ENCODE measurements around the gene PKNOX1.
"Not testable (repeated sequence)": the region's sequence is repeated elsewhere in the genome, so short reads cannot be mapped to it uniquely, and the experiment has no call there.

The PKNOX1 gene

DNA sequence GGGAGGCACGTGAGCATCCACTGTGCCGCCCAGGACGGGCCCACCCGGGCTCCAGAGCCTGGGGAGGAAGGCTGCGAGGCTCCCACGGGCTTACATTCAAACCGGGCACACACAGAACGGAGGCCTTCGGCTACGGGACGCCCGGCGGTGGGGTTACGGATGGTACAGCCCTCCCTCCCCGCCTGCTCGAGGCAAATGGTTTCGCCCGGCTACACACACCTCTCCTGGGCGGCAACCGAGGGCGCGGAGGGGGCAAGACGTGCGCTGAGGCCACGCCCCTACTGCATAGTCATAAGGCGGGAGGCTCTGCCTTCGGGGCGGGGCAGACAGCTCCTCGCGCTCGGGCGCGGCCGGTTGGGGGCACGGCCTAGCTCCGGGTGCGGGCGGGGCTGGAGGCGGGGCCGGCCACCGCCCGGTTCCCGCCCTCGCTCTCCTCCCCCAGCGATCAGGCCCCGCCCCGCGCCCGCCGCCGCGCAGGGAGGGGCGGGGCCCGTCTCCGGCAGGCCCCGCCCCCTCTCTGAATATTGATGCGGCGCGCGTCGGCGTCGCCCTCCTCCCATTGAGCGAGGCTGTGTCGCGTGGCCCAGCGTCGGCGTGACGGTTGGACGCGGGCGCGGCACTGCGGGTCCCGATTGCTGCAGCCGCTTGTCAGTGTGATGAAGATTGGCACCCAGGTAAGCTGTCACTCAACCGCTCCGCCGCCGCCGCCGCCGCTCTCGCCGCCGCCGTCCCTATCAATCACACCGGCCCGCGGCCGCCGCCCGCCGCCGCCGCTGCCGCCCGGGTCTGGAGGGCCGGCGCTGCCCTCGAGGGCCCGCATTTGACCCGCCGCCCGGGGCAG, at the start of gene PKNOX1:
Gene PKNOX1, plus strand, starts transcription at position 572 of the 841 bp plus-strand sequence. CDS start 29,820 bp downstream, outside the sequence.
- peak; percentile 97 to 99 (median 98) for DNase-seq (ENCODE audit: low read depth in 2 of 3, low spot score in 1 of 3)

DNA sequence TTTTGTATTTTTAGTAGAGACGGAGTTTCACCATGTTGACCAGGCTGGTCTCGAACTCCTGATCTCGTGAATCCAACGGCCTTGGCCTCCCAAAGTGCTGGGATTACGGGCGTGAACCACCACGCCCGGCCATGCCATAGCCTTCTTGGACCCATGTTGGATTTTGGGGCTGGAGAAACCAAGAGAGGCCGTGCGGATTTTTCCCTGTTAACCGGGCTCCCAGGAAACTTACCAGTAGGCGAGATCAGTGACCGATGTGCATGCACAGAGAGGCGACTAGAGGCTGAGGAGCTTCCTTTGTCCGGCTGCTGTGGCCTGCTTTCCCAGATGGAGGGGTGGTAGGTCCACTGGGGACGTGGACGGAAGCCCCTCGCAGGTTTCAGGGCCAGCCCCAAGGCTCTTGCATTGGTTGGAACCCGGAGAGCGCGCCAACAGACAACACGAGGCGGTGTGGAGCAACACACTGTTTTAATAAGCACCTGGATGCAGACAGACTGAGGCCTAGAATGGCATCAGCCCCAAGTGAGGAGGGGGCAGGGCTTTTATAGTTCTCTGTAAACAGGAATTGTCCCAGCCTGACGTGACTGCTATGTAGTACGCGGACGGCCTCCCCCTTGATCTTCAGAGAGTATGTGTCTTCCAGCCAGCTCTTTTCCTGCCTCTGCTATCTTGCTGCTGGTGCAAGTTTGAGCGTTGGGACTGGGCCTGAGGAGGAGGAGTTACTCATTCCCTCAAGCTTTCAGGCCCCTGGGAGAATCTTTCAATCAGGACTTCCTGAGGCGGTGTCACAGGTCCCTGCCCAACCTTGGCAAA, 49.0 kb upstream of the PKNOX1 start, which contains the start of gene ERVH48-1:
Gene ERVH48-1, minus strand, starts transcription at position 517 of the 813 bp plus-strand sequence. CDS start 6,624 bp downstream, outside the sequence.
- no peak for DNase-seq (ENCODE audit: low read depth in 2 of 3, low spot score in 1 of 3)

DNA sequence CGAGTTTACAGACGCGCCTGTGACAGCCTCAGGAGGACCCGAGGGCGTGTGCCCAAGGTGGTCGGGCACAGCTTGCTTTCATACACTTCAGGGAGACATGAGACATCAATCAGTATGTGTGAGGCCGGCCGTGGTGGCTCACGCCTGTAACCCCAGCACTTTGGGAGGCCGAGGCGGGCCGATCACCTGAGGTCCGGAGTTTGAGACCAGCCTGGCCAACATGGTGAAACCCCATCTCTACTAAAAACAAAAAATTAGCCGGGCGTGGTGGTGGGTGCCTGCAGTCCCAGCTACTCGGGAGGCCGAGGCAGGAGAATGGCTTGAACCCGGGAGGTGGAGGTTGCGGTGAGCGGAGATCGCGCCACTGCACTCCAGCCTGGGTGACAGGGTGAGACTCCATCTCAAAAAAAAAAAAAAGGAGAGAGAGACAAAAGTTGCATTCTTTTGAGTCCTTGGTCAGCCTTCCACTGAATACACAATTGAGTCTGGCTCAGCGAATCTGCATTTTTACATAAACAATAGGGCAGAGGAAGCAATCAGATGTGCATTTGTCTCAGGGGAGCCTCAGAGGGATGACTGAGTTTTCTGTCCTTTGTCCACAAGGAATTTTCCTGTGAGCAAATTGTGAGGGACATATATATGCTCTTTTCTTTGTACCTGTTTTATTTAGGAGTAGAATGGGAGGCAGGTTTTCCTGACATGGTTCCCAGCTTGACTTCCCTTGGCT, 46.7 kb upstream of the PKNOX1 start:
- DNase-seq (ENCODE audit: low read depth in 2 of 3, low spot score in 1 of 3) = not testable (repeated sequence)

DNA sequence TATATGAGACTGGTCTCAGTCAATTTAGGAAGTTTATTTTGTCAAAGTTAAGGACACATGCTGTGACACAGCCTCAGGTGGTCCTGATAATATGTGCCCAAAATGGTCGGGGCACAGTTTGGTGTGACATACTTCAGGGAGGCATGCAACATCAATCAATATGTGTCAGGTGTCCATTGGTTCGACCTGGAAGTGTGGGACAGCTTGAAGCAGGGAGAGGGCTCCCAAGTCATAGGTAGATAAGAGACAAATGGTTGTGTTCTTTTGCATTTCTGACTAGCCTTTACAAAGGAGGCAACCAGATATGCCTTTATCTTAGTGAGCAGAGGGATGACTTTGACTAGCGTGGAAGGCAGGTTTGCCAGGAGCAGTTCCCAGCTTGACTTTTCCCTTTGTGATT, 44.4 kb upstream of the PKNOX1 start:
- no peak for DNase-seq (ENCODE audit: low read depth in 2 of 3, low spot score in 1 of 3)

GRCh38 chr21:42931560-42932235, 42.7 kb upstream of the PKNOX1 start:
- no peak for DNase-seq (ENCODE audit: low read depth in 2 of 3, low spot score in 1 of 3)

DNA sequence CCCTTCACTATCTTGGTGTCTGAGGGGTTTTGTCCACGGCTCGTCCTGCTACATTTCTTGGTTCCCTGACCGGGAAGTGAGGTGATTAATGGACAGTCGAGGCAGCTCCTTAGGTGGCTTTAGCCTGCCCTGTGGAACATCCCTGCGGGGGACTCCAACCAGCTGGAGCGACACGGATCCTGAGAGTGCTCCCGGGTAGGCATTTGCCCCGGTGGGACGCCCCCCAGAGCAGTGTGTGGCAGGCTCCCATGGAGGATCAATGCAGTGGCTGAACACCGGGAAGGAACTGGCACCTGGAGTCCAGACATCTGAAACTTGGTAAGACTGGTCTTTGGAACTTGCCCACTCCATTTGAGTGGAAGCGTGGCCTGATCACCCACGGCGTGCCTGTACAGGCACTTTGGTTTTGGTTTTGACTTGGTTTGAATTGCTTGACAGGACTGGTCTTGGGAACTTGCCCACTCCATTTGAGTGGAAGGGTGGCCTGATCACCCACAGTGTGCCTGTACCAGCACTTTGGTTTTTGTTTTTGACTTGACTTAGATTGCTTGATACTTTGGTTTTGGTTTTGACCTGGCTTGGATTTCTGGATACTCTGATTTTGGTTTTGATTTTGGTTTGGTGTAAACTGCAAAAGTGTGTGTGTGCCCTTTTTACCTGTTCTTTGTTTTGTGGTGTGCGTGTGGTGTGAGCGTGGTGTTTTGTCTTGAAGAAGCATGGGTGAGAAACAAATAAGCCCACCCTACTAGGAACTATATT, 41.8 kb upstream of the PKNOX1 start:
- DNase-seq (ENCODE audit: low read depth in 2 of 3, low spot score in 1 of 3) = not testable (repeated sequence)

DNA sequence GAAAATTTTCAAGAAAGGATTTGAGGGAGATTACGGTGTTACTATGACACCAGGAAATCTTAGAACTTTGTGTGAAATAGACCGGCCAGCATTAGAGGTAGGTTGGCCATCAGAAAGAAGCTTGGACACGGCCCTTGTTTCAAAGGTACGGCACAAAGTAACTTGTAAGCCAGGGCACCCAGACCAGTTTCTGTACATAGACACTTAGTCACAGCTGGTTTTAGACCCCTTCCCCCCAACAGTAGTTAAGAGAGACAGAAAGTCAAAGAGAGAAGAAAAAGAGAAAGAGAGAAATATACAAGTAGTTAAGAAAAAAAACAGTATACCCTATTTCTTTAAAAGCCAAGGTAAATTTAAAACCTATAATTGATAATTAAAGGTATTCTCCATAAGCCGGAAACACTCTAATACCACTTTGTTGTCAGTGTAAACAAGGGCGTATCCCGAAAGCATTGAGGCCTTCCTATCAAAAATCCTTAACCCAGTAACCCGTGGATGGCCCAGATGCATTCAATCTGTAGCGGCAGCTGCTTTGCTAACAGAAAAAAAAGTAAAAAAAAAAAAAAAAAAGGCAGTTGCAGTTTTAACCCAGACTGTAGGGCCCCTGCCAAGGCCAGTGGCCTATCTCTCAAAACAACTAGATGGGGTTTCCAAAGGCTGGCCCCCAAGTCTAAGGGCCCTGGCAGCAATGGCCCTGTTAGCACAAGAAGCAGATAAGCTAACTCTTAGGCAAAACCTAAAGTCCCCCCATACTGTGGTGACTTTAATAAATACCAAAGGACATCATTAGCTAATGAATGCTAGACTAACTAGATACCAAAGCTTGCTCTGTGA, 41.0 kb upstream of the PKNOX1 start:
- DNase-seq (ENCODE audit: low read depth in 2 of 3, low spot score in 1 of 3) = not testable (repeated sequence)

DNA sequence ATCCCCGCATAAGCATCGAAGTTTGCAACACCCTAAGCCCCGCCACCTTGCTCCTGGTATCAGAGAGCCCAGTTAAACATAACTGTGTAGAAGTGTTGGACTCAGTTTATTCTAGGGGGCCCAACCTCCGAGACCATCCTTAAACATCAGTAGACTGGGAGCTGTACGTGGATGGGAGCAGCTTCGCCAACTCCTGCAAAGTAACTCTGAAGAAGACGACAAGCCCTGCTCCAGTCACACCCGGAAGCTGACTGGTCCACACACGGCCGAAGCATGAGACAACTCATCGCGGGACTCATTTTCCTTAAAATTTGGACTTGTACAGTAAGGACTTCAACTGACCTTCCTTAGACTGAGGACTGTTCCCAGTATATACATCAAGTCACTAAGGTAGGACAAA, 40.4 kb upstream of the PKNOX1 start:
- not testable (repeated sequence) for DNase-seq (ENCODE audit: low read depth in 2 of 3, low spot score in 1 of 3)

GRCh38 chr21:42936360-42936759, 38.0 kb upstream of the PKNOX1 start:
- not testable (repeated sequence) for DNase-seq (ENCODE audit: low read depth in 2 of 3, low spot score in 1 of 3)

- not testable (repeated sequence) for DNase-seq (ENCODE audit: low read depth in 2 of 3, low spot score in 1 of 3)
Measured at GRCh38 chr21:42937034-42937940, 37.1 kb upstream of the PKNOX1 start.

GRCh38 chr21:42937960-42938605, 36.3 kb upstream of the PKNOX1 start:
- DNase-seq (ENCODE audit: low read depth in 2 of 3, low spot score in 1 of 3) = no peak

- not testable (repeated sequence) for DNase-seq (ENCODE audit: low read depth in 2 of 3, low spot score in 1 of 3)
Measured at GRCh38 chr21:42938606-42938995, 35.8 kb upstream of the PKNOX1 start.

GRCh38 chr21:42939582-42940413, 34.6 kb upstream of the PKNOX1 start:
- DNase-seq (ENCODE audit: low read depth in 2 of 3, low spot score in 1 of 3) = no peak

GRCh38 chr21:42941696-42942085, 32.7 kb upstream of the PKNOX1 start:
- no peak for DNase-seq (ENCODE audit: low read depth in 2 of 3, low spot score in 1 of 3)

DNA sequence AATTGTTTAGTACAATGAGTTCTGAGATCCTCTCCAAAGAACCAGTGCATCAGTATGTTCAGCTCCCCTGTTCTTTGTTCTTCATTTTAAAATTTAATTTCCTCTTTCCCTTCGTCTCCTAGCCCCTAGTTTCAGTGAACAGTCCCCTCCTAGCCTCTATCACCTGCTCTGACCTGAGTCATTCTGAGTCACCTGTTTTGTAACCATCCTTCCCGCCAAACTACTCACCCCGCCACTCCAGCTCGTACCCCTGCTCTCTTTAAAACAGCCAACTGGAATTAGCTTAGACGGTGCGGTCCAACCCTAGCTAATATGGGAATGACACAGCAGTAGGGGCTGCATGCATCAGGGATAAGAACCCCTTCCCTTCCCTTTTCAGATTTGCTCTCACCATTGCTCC, 32.1 kb upstream of the PKNOX1 start:
- no peak for DNase-seq (ENCODE audit: low read depth in 2 of 3, low spot score in 1 of 3)

DNA sequence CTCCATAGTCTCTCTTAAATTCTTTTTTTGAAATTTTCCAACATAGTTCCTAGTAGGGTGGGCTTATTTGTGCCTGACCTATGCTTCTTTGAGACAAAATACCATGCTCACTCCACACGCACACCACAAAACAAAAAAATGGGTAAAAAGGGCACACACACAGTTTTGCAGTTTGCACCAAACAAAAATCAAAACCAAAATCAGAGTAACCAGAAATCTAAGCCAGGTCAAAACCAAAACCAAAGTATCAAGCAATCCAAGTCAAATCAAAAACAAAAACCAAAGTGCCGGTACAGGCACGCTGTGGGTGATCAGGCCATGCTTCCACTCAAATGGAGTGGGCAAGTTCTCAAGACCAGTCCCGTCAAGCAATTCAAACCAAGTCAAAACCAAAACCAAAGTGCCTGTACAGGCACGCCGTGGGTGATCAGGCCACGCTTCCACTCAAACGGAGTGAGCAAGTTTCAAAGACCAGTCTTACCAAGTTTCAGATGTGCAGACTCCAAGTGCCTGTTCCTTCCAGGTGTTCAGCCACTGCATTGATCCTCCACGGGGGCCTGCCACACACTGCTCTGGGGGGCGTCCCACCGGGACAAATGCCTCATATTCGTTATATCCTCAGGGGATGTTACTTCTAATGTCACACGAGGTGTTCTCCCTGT, 25.1 kb upstream of the PKNOX1 start:
- DNase-seq (ENCODE audit: low read depth in 2 of 3, low spot score in 1 of 3) = not testable (repeated sequence)
